Measurements from ENCODE around the gene IPO5. TPM values are rescaled to one million over a fixed set of nuclear protein-coding genes. Genes with fewer than 3 reads are reported as not detected.
"Not testable (repeated sequence)": the region's sequence is repeated elsewhere in the genome, so short reads cannot be mapped to it uniquely, and the experiment has no call there.

Gene IPO5
- total and polyA plus RNA-seq, 10 donors = 17.8 to 97.7 (median 72.5) TPM

DNA sequence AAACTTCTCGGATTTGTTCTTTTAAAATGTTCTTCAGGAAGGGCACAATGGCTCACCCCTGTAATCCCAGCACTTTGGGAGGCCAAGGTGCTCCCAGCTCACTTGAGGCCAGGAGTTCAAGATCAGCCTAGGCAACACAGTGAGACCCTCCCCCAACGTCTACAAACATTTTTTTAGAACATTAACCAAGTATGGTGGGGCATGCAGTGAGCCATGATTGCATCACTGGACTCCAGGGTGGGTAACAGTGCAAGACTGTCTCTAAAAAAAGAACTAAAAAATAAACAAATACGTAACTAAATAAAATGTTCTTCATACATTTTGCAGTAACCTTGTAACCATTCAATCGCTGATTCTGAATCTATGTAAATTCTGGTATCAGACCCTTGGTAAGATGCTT lies 2.1 kb upstream of the IPO5 start:
- Histone ChIP-seq H3K4me3 (no peak overlapping the region), H3K4me1 (no peaks in the 10 kb centered on the region), H3K27me3 (replicated peaks in 1 of 7) (no peaks in the 10 kb centered on the region), H3K36me3 (no peaks in the 10 kb centered on the region), H3K27ac (no peak overlapping the region), H3K9me3 (no peaks in the 10 kb centered on the region)
- DNase-seq = no peak
- 75 to 89% (median 79%) methylated on average over 4 of the region's 4 CpGs for WGBS, 5 donors
- intact Hi-C loops (cut with DNase I; ENCODE audit: low total_unique reads) = no loop called here
- TF ChIP-seq POLR2A (IDR thresholded peaks at IDR 0.05) (no peak), POLR2AphosphoS5 (IDR thresholded peaks at IDR 0.05) (no peak)
- TF ChIP-seq, protein P1, sequence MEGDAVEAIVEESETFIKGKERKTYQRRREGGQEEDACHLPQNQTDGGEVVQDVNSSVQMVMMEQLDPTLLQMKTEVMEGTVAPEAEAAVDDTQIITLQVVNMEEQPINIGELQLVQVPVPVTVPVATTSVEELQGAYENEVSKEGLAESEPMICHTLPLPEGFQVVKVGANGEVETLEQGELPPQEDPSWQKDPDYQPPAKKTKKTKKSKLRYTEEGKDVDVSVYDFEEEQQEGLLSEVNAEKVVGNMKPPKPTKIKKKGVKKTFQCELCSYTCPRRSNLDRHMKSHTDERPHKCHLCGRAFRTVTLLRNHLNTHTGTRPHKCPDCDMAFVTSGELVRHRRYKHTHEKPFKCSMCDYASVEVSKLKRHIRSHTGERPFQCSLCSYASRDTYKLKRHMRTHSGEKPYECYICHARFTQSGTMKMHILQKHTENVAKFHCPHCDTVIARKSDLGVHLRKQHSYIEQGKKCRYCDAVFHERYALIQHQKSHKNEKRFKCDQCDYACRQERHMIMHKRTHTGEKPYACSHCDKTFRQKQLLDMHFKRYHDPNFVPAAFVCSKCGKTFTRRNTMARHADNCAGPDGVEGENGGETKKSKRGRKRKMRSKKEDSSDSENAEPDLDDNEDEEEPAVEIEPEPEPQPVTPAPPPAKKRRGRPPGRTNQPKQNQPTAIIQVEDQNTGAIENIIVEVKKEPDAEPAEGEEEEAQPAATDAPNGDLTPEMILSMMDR (IDR thresholded peaks at IDR 0.05 in 8 of 11, conservative IDR thresholded peaks at IDR 0.05 in 3 of 11) = no peak

DNA sequence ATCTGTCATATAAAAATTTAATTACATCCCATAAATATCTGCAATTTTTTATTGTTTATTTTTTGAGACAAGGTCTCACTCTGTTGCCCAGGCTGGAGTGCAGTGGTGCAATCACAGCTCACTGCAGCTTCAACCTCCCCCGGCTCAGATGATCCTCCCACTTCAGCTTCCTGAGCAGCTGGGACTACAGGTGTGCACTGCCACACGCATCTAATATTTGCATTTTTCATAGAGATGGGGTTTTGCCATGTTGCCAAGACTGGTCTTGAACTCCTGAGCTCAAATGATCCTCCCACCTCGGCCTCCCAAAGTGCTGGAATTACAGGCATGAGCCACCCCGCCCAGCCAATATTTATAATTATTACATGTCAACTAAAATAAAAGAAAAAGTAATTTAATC lies 644 bp upstream of the IPO5 start:
- DNase-seq; H3K36me3 ChIP-seq; H3K4me3 ChIP-seq; H3K9me3 ChIP-seq; H3K27me3 ChIP-seq (replicated peaks in 1 of 7); H3K4me1 ChIP-seq; H3K27ac ChIP-seq; intact Hi-C loops (cut with DNase I; ENCODE audit: low total_unique reads): not testable (repeated sequence)
- WGBS, 5 donors = 69 to 77% (median 72%) methylated on average over 4 of the region's 4 CpGs

DNA sequence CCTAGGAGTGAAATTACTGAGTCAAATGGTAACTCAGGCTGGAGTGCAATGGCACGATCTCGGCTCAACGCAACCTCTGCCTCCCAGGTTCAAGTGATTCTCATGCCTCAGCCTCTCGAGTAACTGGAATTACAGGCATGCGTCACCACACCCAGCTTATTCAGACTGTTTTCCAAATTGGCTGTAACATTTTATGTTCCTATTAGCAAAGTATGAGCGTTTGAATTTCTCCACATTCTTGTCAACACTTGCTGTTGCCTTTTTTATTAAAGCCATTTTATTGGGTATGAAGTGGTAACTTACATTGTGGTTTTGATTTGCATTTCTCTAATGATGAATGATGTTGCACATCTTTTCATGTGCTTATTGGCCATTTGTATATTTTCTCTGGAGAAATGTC lies 7.9 kb downstream of the IPO5 start:
- WGBS, 5 donors = 86 to 94% (median 92%) methylated on average over 6 of the region's 6 CpGs
- H3K27me3 ChIP-seq (replicated peaks in 1 of 7) = no peaks in the 10 kb centered on the region
- TF ChIP-seq POLR2AphosphoS5 (IDR thresholded peaks at IDR 0.05) = no peak
- TF ChIP-seq POLR2A (IDR thresholded peaks at IDR 0.05) = no peak
- TF ChIP-seq, protein P1 (IDR thresholded peaks at IDR 0.05 in 8 of 11, conservative IDR thresholded peaks at IDR 0.05 in 3 of 11) = no peak

DNA sequence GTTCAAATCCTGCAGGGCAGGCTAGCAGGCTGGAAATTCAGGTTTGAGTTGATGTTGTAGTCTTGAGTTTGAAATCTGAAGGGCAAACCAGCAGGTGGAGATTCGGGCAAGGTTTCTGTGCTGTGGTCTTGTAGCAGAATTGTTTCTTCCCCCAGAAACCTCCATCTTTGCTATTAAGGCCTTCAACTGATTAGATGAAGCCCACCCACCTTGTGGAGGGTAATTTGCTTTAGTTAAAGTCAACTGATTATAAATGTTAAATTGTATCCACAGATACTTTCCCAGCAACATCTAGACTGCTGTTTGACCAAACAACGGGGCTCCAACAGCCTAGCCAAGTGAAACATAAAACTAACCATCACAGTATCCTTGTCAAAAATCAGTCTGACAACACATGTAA lies 9.4 kb downstream of the IPO5 start:
- TF ChIP-seq, protein P1 (IDR thresholded peaks at IDR 0.05 in 8 of 11, conservative IDR thresholded peaks at IDR 0.05 in 3 of 11) = no peak
- TF ChIP-seq POLR2A (IDR thresholded peaks at IDR 0.05) (no peak), POLR2AphosphoS5 (IDR thresholded peaks at IDR 0.05) (no peak)
- H3K4me3 ChIP-seq = no peak overlapping the region
- WGBS, 5 donors = 93 to 98% (median 95%) methylated on average over 2 of the region's 2 CpGs
- H3K4me1 ChIP-seq = no peaks in the 10 kb centered on the region
- H3K36me3 ChIP-seq = no peaks in the 10 kb centered on the region
- intact Hi-C loops (cut with DNase I; ENCODE audit: low total_unique reads) = no loop called here
- no peaks in the 10 kb centered on the region for H3K9me3 ChIP-seq
- H3K27me3 ChIP-seq (replicated peaks in 1 of 7) = no peaks in the 10 kb centered on the region
- H3K27ac ChIP-seq = no peak overlapping the region
- no peak for DNase-seq

More for the DNA sequence above, 7.9 kb downstream of the IPO5 start:
- DNase-seq = no peak
- intact Hi-C loops (cut with DNase I; ENCODE audit: low total_unique reads) = no loop called here
- Histone ChIP-seq H3K36me3 (no peaks in the 10 kb centered on the region), H3K4me1 (no peaks in the 10 kb centered on the region), H3K4me3 (no peak overlapping the region), H3K27ac (no peak overlapping the region), H3K9me3 (no peaks in the 10 kb centered on the region)

DNA sequence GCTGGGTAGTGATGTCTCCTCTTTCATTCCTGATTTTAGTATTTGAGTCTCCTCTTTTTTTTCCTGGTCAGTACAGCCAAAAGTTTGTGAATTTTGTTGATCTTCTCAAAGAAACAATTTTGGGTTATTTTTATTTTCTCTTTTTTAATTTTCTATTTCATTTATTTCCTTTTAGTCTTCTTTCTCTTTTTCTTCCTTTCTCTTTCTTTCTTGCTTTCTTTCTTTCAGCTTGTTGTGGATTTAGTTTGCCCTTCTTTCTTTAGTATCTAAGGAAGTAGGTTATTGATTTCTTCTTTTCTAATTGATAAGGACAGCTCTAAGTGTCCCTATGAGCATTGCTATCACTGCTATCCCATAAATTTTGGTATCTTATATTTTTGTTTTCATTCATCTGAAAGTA lies 13.8 kb downstream of the IPO5 start:
- H3K4me1 ChIP-seq = no peaks in the 10 kb centered on the region
- H3K27me3 ChIP-seq (replicated peaks in 1 of 7) = no peaks in the 10 kb centered on the region
- DNase-seq = no peak
- no peaks in the 10 kb centered on the region for H3K9me3 ChIP-seq
- intact Hi-C loops (cut with DNase I; ENCODE audit: low total_unique reads) = no loop called here
- H3K36me3 ChIP-seq = no peaks in the 10 kb centered on the region
- no peak for TF ChIP-seq POLR2A (IDR thresholded peaks at IDR 0.05)
- TF ChIP-seq POLR2AphosphoS5 (IDR thresholded peaks at IDR 0.05) = no peak
- TF ChIP-seq, protein P1 (IDR thresholded peaks at IDR 0.05 in 8 of 11, conservative IDR thresholded peaks at IDR 0.05 in 3 of 11) = no peak
- H3K27ac ChIP-seq = no peak overlapping the region
- no peak overlapping the region for H3K4me3 ChIP-seq
